H1 (cell line): ENCODE data around the gene ALX1. TPM values are rescaled to one million over a fixed set of nuclear protein-coding genes. Genes with fewer than 3 reads are reported as not detected.

Experiments used
- CTCF ChIA-PET: fragments of 300-600 bp; sonication (Branson Sonifier 250); formaldehyde crosslinking; loops from one replicate; lab custom pipeline; 2021; ENCODE audit not compliant: partially characterized antibody; lab: Charles Lee
- POLR2A ChIA-PET: fragments of 300-600 bp; sonication (Branson Sonifier 250); formaldehyde crosslinking; loops from one replicate; lab custom pipeline; 2021; ENCODE audit warnings: inconsistent platforms; ENCODE audit not compliant: partially characterized antibody; lab: Charles Lee
- DNase-seq, 2 experiments: peaks; one replicate each; pipeline versions ENCODE4 v3.0.0 to v3.0.0-alpha.2; 2010 to 2022; ENCODE audit warnings: low spot score in 2 of 2, low read depth in 1 of 2, mixed read lengths in 1 of 2
- FAIRE-seq: peaks from 2 replicates; lab custom pipeline; 2011; peaks lifted over from hg19 to GRCh38; lab: Jason Lieb, UNC
- H2AFZ ChIP-seq: 2 replicates; pipeline ENCODE4 v1.8.1; 2012; ENCODE audit warnings: low read length, inconsistent platforms
- H2AK5ac ChIP-seq: 2 replicates; pipeline ENCODE4 v1.6.1; 2013; ENCODE audit warnings: low read depth, low read length
- H2BK120ac ChIP-seq: replicated peaks from 2 replicates; pipeline ENCODE3; 2013; ENCODE audit warnings: low read depth, low read length, inconsistent platforms
- H2BK12ac ChIP-seq: 2 replicates; pipeline ENCODE4 v1.6.1; 2013; ENCODE audit warnings: low read depth, low read length
- H2BK15ac ChIP-seq: 2 replicates; pipeline ENCODE4 v1.6.1; 2013; ENCODE audit warnings: low read length
- H2BK20ac ChIP-seq: 2 replicates; pipeline ENCODE4 v1.6.1; 2013; ENCODE audit warnings: low read length
- H2BK5ac ChIP-seq: 2 replicates; pipeline ENCODE4 v1.6.1; 2013; ENCODE audit warnings: low read depth, low read length
- H3K14ac ChIP-seq: 2 replicates; pipeline ENCODE4 v1.6.1; 2013; ENCODE audit warnings: inconsistent platforms; ENCODE audit not compliant: insufficient read length
- H3K18ac ChIP-seq: 2 replicates; pipeline ENCODE4 v1.6.1; 2013; ENCODE audit warnings: low read length; ENCODE audit errors: extremely low read depth
- H3K23ac ChIP-seq: 2 replicates; pipeline ENCODE4 v1.6.1; 2013; ENCODE audit warnings: inconsistent platforms; ENCODE audit not compliant: insufficient read length
- H3K23me2 ChIP-seq: 2 replicates; pipeline ENCODE4 v1.6.1; 2013; ENCODE audit warnings: low read depth, low read length
- H3K27ac ChIP-seq: 2 replicates; pipeline ENCODE4 v1.6.1; 2011; ENCODE audit warnings: low read depth, low read length, inconsistent platforms
- H3K27me3 ChIP-seq, 4 experiments: replicated peaks in 1 of 4; 1 replicate in 1 of 4; 2 replicates in 3 of 4; pipeline versions ENCODE4 v1.6.1 to v1.8.1; 2011 to 2013; ENCODE audit warnings: low read length in 3 of 4, mild to moderate bottlenecking in 3 of 4, inconsistent platforms in 2 of 4, mixed read lengths in 2 of 4, moderate library complexity in 1 of 4; ENCODE audit not compliant: control insufficient read depth in 3 of 4, insufficient read depth in 3 of 4; ENCODE audit errors: extremely low read depth in 1 of 4
- H3K36me3 ChIP-seq, 4 experiments: 2 replicates each; pipeline versions ENCODE4 v1.6.1 to v1.8.1; 2011 to 2013; ENCODE audit warnings: mild to moderate bottlenecking in 4 of 4, low read length in 3 of 4, moderate library complexity in 2 of 4, control low read depth in 1 of 4, inconsistent platforms in 1 of 4; ENCODE audit not compliant: insufficient read depth in 4 of 4, control insufficient read depth in 2 of 4
- H3K4ac ChIP-seq: replicated peaks from 2 replicates; pipeline ENCODE3; 2013; ENCODE audit warnings: low read length, low read depth, mixed read lengths, inconsistent platforms; ENCODE audit not compliant: insufficient read length
- H3K4me1 ChIP-seq, 4 experiments: replicated peaks in 1 of 4; 1 replicate in 1 of 4; 2 replicates in 3 of 4; pipeline versions ENCODE4 v1.6.1 to v1.8.1; 2011 to 2013; ENCODE audit warnings: low read length in 3 of 4, inconsistent platforms in 2 of 4, mixed read lengths in 1 of 4; ENCODE audit not compliant: insufficient read depth in 4 of 4, control insufficient read depth in 3 of 4
- H3K4me2 ChIP-seq, 2 experiments: 2 replicates each; pipeline versions ENCODE4 v1.6.1 to v1.8.1; 2011 to 2013; ENCODE audit warnings: low read depth in 2 of 2, low read length in 2 of 2, control low read depth in 1 of 2, inconsistent platforms in 1 of 2, mild to moderate bottlenecking in 1 of 2; ENCODE audit not compliant: insufficient read depth in 1 of 2
- H3K4me3 ChIP-seq, 4 experiments: fragments of 200-600, 300-600 bp in 1 of 4; sonication (generic), shearing (Covaris generic), sonication (Bioruptor Twin) in 1 of 4; 2 replicates each; pipeline versions ENCODE4 v1.5.1 to v1.8.1; 2011 to 2016; ENCODE audit warnings: low read length in 4 of 4, low read depth in 3 of 4, control low read depth in 2 of 4, inconsistent platforms in 2 of 4, mild to moderate bottlenecking in 2 of 4, mixed read lengths in 1 of 4, moderate library complexity in 1 of 4; ENCODE audit not compliant: insufficient read depth in 2 of 4; ENCODE audit errors: extremely low read depth in 1 of 4
- H3K56ac ChIP-seq: replicated peaks from 2 replicates; pipeline ENCODE3; 2013; ENCODE audit warnings: low read depth, mild to moderate bottlenecking, mixed read lengths, low read length, inconsistent platforms; ENCODE audit not compliant: insufficient read length
- H3K79me1 ChIP-seq: 2 replicates; pipeline ENCODE4 v1.6.1; 2013; ENCODE audit warnings: low read depth, low read length, control low read depth
- H3K79me2 ChIP-seq, 2 experiments: 2 replicates each; pipeline versions ENCODE4 v1.6.1 to v1.8.1; 2012 to 2013; ENCODE audit warnings: low read length in 2 of 2, mild to moderate bottlenecking in 2 of 2, inconsistent platforms in 1 of 2; ENCODE audit not compliant: insufficient read depth in 2 of 2, control insufficient read depth in 1 of 2
- H3K9ac ChIP-seq, 4 experiments: replicated peaks in 1 of 4; 1 replicate in 1 of 4; 2 replicates in 3 of 4; pipeline versions ENCODE4 v1.6.1 to v1.8.1; 2011 to 2013; ENCODE audit warnings: low read depth in 3 of 4, low read length in 3 of 4, control low read depth in 2 of 4, mild to moderate bottlenecking in 2 of 4, moderate library complexity in 2 of 4, inconsistent platforms in 1 of 4; ENCODE audit errors: extremely low read depth in 1 of 4
- H3K9me3 ChIP-seq, 2 experiments: 2 replicates each; pipeline versions ENCODE4 v1.6.1 to v1.8.1; 2012 to 2013; ENCODE audit warnings: mild to moderate bottlenecking in 2 of 2, moderate library complexity in 2 of 2, control low read depth in 1 of 2, inconsistent platforms in 1 of 2, low read depth in 1 of 2, low read length in 1 of 2, mixed read lengths in 1 of 2; ENCODE audit not compliant: insufficient read depth in 2 of 2
- H4K20me1 ChIP-seq, 2 experiments: replicated peaks in 1 of 2; 2 replicates each; pipeline versions ENCODE3 to v1.8.1; 2011 to 2013; ENCODE audit warnings: inconsistent platforms in 2 of 2, low read length in 2 of 2, mild to moderate bottlenecking in 1 of 2; ENCODE audit not compliant: insufficient read depth in 2 of 2, control insufficient read depth in 1 of 2
- H4K5ac ChIP-seq: 2 replicates; pipeline ENCODE4 v1.6.1; 2013; ENCODE audit warnings: low read length, low read depth, mixed read lengths, inconsistent platforms; ENCODE audit not compliant: insufficient read length
- H4K8ac ChIP-seq: 2 replicates; pipeline ENCODE4 v1.8.0; 2013; ENCODE audit warnings: mild to moderate bottlenecking, moderate library complexity, low read length, inconsistent platforms; ENCODE audit not compliant: insufficient read depth; ENCODE audit errors: extremely low read depth
- H4K91ac ChIP-seq: replicated peaks from 2 replicates; pipeline ENCODE3; 2013; ENCODE audit warnings: low read length, mixed read lengths, inconsistent platforms; ENCODE audit not compliant: insufficient read length
- CBX5 ChIP-seq: fragments of 300-800, 300-1000 bp; sonication (generic); IDR thresholded peaks from 2 replicates; pipeline ENCODE4 v1.7.1; 2016; ENCODE audit warnings: antibody characterized with exemption, low read length, low read depth
- CTBP2 ChIP-seq: IDR thresholded peaks from 2 replicates; pipeline ENCODE4 v1.7.0; 2011; ENCODE audit warnings: borderline replicate concordance, mild to moderate bottlenecking, moderate library complexity, mixed read lengths, low read length; ENCODE audit not compliant: insufficient read depth, insufficient read length
- EP300 ChIP-seq, 2 experiments: IDR thresholded peaks; 1 replicate in 1 of 2; 2 replicates in 1 of 2; pipeline ENCODE4 v1.6.1; 2011 to 2012; ENCODE audit warnings: low read depth in 2 of 2, low read length in 2 of 2, mild to moderate bottlenecking in 2 of 2, borderline replicate concordance in 1 of 2, inconsistent platforms in 1 of 2, moderate library complexity in 1 of 2
- EZH2 ChIP-seq: fragments of 200-600 bp; sonication (generic); IDR thresholded peaks from 2 replicates; pipeline ENCODE4 v1.7.1; 2012; ENCODE audit warnings: low read depth, mild to moderate bottlenecking, moderate library complexity, low read length, inconsistent platforms; ENCODE audit not compliant: severe bottlenecking
- GABPA ChIP-seq: IDR thresholded peaks from 2 replicates; pipeline ENCODE4 v1.6.1; 2011; ENCODE audit warnings: mild to moderate bottlenecking, low read length, moderate library complexity, borderline replicate concordance; ENCODE audit not compliant: insufficient read depth
- HDAC6 ChIP-seq: IDR thresholded peaks from one replicate; pipeline ENCODE4 v1.7.1; 2012; ENCODE audit warnings: low read depth, mild to moderate bottlenecking, inconsistent platforms, low read length, moderate library complexity
- JUN ChIP-seq: IDR thresholded peaks from 2 replicates; pipeline ENCODE4 v1.6.1; 2011; ENCODE audit warnings: low read depth, mild to moderate bottlenecking, improper control_type of control experiment, low read length
- MAX ChIP-seq: IDR thresholded peaks from 2 replicates; pipeline ENCODE4 v1.6.1; 2012; ENCODE audit warnings: inconsistent platforms
- POLR2AphosphoS5 ChIP-seq: IDR thresholded peaks from 2 replicates; pipeline ENCODE4 v1.6.1; 2011; ENCODE audit warnings: low read depth, low read length
- RFX5 ChIP-seq: IDR thresholded peaks from 2 replicates; pipeline ENCODE4 v1.6.1; 2011; ENCODE audit warnings: low read depth, low read length, improper control_type of control experiment, borderline replicate concordance
- TAF7 ChIP-seq: optimal IDR thresholded peaks from 2 replicates; pipeline ENCODE3; 2011; ENCODE audit warnings: low read depth, mild to moderate bottlenecking, inconsistent platforms, low read length, moderate library complexity, borderline replicate concordance
- WGBS, 2 experiments: shearing (Covaris generic) in 1 of 2; methylation state at CpG; one replicate each; pipeline versions ENCODE4 v1.1.6 to v1.1.7; 2013 to 2015; ENCODE audit warnings: low lambda C conversion rate in 2 of 2, mixed read lengths in 2 of 2, inconsistent platforms in 1 of 2, low coverage in 1 of 2, missing lambda C conversion rate in 1 of 2; ENCODE audit not compliant: insufficient replicate concordance in 2 of 2, insufficient coverage in 1 of 2, insufficient read length in 1 of 2; ENCODE audit errors: extremely low coverage in 1 of 2, missing lambda C conversion rate in 1 of 2; 5-methylcytosine and 5-hydroxymethylcytosine counted together
- polyA plus RNA-seq, 7 experiments: library from polyadenylated mRNA; depleted of rRNA in 3 of 7; stranded (reverse) in 5 of 7; unstranded in 2 of 7; fragments of >200 nt in 5 of 7; fragments of 200-250 nt in 2 of 7; gene quantifications; 1 replicate in 5 of 7; 2 replicates in 1 of 7; 4 replicates in 1 of 7; pipeline versions ENCODE4 v1.2.1 to v1.2.3, GENCODE V29; 2011 to 2013; ENCODE audit warnings: missing spikeins in 2 of 7, mixed read lengths in 2 of 7
- total RNA-seq: library from RNA; stranded (reverse); fragmentation: NEBNext Ultra II Directional; extraction: Animal tissue kit (Norgen Biotek cat#: 25700); gene quantifications from 2 replicates; pipeline ENCODE4 v1.2.1, GENCODE V29; 2021

Gene ALX1
- total and polyA plus RNA-seq, 2 of the 8 experiments (the other 6 are each of a cell fraction or from before 2014, with no cell fraction given): 0.41 to 0.73 TPM

- CTCF ChIA-PET: no interaction called here
- no peak overlapping the region for H3K4me2 ChIP-seq
Observed at GRCh38 chr12:85275374-85275773, 4.6 kb upstream of the ALX1 start.

More at GRCh38 chr12:85275374-85275773, 4.6 kb upstream of the ALX1 start:
- peaks cover 2 to 12% (median 7%) of the 10 kb centered on the region in 4 experiments for H3K4me1 ChIP-seq
- no peaks in the 10 kb centered on the region for H3K36me3 ChIP-seq
- H4K5ac ChIP-seq: no peak overlapping the region
- no peak overlapping the region for H2AFZ ChIP-seq
- no peak overlapping the region for H3K14ac ChIP-seq
- WGBS, 2 experiments: 21% methylated on average over 2 of the region's 2 CpGs; no CpG with 5 or more reads in 1 of the 2 experiments
- H3K18ac ChIP-seq: no peak overlapping the region
- no peak overlapping the region for H2AK5ac ChIP-seq
- peaks cover 46 to 73% (median 62%) of the 10 kb centered on the region in 4 experiments for H3K27me3 ChIP-seq
- H2BK5ac ChIP-seq: no peak overlapping the region
- H2BK12ac ChIP-seq: no peak overlapping the region
- H3K4ac ChIP-seq: no peak overlapping the region
- FAIRE-seq (no peak), DNase-seq (no peak)
- no peak overlapping the region for H3K56ac ChIP-seq
- no peak overlapping the region for H3K27ac ChIP-seq
- no peak overlapping the region for H3K9ac ChIP-seq
- H2BK15ac ChIP-seq: no peak overlapping the region
- POLR2A ChIA-PET: no interaction called here
- H4K20me1 ChIP-seq: peaks cover 1 to 8% of the 10 kb centered on the region in 2 experiments
- H3K23ac ChIP-seq: no peak overlapping the region
- peaks cover 25% of the 10 kb centered on the region for H3K23me2 ChIP-seq
- H2BK120ac ChIP-seq: no peak overlapping the region
- no peak overlapping the region for H4K91ac ChIP-seq
- no peaks in the 10 kb centered on the region for H3K9me3 ChIP-seq
- TF ChIP-seq TAF7: no peak
- TF ChIP-seq EZH2: no peak
- no peak for TF ChIP-seq MAX
- TF ChIP-seq RFX5: no peak
- no peak for TF ChIP-seq CBX5
- TF ChIP-seq EP300 (IDR thresholded peaks at IDR 0.05; ENCODE audit: borderline replicate concordance in 1 of 2, low read depth in 2 of 2, low read length in 2 of 2): no peak
- TF ChIP-seq POLR2AphosphoS5: no peak
- TF ChIP-seq GABPA: no peak
- no peak for TF ChIP-seq JUN
- no peak for TF ChIP-seq HDAC6
- no peak for TF ChIP-seq CTBP2
- H3K4me3 ChIP-seq: no peak overlapping the region
- no peak overlapping the region for H4K8ac ChIP-seq
- no peaks in the 10 kb centered on the region for H3K79me2 ChIP-seq
- H3K79me1 ChIP-seq: no peaks in the 10 kb centered on the region
- H2BK20ac ChIP-seq: no peak overlapping the region
